ENCODE data around the gene DLGAP1. TPM values are rescaled to one million over a fixed set of nuclear protein-coding genes. Genes with fewer than 3 reads are reported as not detected.

The DLGAP1 gene
- total and polyA plus RNA-seq, 4 donors = 0.75 to 6.6 (median 3.6) TPM

GRCh38 chr18:4236940-4237663 is 218.0 kb downstream of the DLGAP1 start:
- Histone ChIP-seq H3K27me3 (ENCODE audit: control insufficient read depth in 1 of 2, insufficient read depth in 2 of 2, low read length in 1 of 2) (no peaks in the 10 kb centered on the region), H3K27ac (ENCODE audit: low read depth in 1 of 2, low read length in 2 of 2) (no peak overlapping the region), H3K9me3 (ENCODE audit: control insufficient read depth, low read length) (no peaks in the 10 kb centered on the region), H3K4me1 (ENCODE audit: control insufficient read depth in 1 of 2, insufficient read depth in 2 of 2, low read length in 2 of 2) (peaks cover 2 to 3% of the 10 kb centered on the region in 2 donors), H3K36me3 (ENCODE audit: control insufficient read depth in 1 of 2, insufficient read depth in 2 of 2, low read length in 1 of 2) (no peaks in the 10 kb centered on the region), H3K4me3 (ENCODE audit: low read length in 2 of 2) (no peak overlapping the region)
- ATAC-seq (ENCODE audit: low FRiP score) (no peak), DNase-seq (no peak)
- intact Hi-C loops (cut with DNase I) = no loop called here
- 77 to 78% methylated on average over 11 of the region's 11 CpGs for WGBS, 2 donors

GRCh38 chr18:4233468-4233867 is 221.6 kb downstream of the DLGAP1 start:
- intact Hi-C loops (cut with DNase I) = no loop called here
- Histone ChIP-seq H3K9me3 (ENCODE audit: control insufficient read depth, low read length) (no peaks in the 10 kb centered on the region), H3K27ac (ENCODE audit: low read depth in 1 of 2, low read length in 2 of 2) (no peak overlapping the region), H3K27me3 (ENCODE audit: control insufficient read depth in 1 of 2, insufficient read depth in 2 of 2, low read length in 1 of 2) (no peaks in the 10 kb centered on the region), H3K4me1 (ENCODE audit: control insufficient read depth in 1 of 2, insufficient read depth in 2 of 2, low read length in 2 of 2) (peaks cover 0 to 2% of the 10 kb centered on the region in 2 donors), H3K36me3 (ENCODE audit: control insufficient read depth in 1 of 2, insufficient read depth in 2 of 2, low read length in 1 of 2) (no peaks in the 10 kb centered on the region), H3K4me3 (ENCODE audit: low read length in 2 of 2) (no peak overlapping the region)
- WGBS, 2 donors = 50 to 59% methylated on average over 3 of the region's 3 CpGs
- DNase-seq = no peak
- ATAC-seq (ENCODE audit: low FRiP score) = no peak

- no peaks in the 10 kb centered on the region for H3K36me3 ChIP-seq (ENCODE audit: control insufficient read depth in 1 of 2, insufficient read depth in 2 of 2, low read length in 1 of 2)
- no peak for DNase-seq
- no peak overlapping the region for H3K4me3 ChIP-seq (ENCODE audit: low read length in 2 of 2)
- H3K9me3 ChIP-seq (ENCODE audit: control insufficient read depth, low read length) = no peaks in the 10 kb centered on the region
- intact Hi-C loops (cut with DNase I) = no loop called here
- no peak overlapping the region for H3K27ac ChIP-seq (ENCODE audit: low read depth in 1 of 2, low read length in 2 of 2)
- no peak for ATAC-seq (ENCODE audit: low FRiP score)
- no peaks in the 10 kb centered on the region for H3K27me3 ChIP-seq (ENCODE audit: control insufficient read depth in 1 of 2, insufficient read depth in 2 of 2, low read length in 1 of 2)
- peaks cover 0 to 2% of the 10 kb centered on the region in 2 donors for H3K4me1 ChIP-seq (ENCODE audit: control insufficient read depth in 1 of 2, insufficient read depth in 2 of 2, low read length in 2 of 2)
- WGBS, 2 donors = 42 to 43% methylated on average over 2 of the region's 2 CpGs
Observed at GRCh38 chr18:4232656-4233055, 222.5 kb downstream of the DLGAP1 start.

- no peak for DNase-seq
- ATAC-seq (ENCODE audit: low FRiP score) = no peak
- peaks cover 0 to 2% of the 10 kb centered on the region in 2 donors for H3K4me1 ChIP-seq (ENCODE audit: control insufficient read depth in 1 of 2, insufficient read depth in 2 of 2, low read length in 2 of 2)
- no peaks in the 10 kb centered on the region for H3K9me3 ChIP-seq (ENCODE audit: control insufficient read depth, low read length)
- no peak overlapping the region for H3K4me3 ChIP-seq (ENCODE audit: low read length in 2 of 2)
- intact Hi-C loops (cut with DNase I) = no loop called here
- no peaks in the 10 kb centered on the region for H3K27me3 ChIP-seq (ENCODE audit: control insufficient read depth in 1 of 2, insufficient read depth in 2 of 2, low read length in 1 of 2)
- H3K27ac ChIP-seq (ENCODE audit: low read depth in 1 of 2, low read length in 2 of 2) = no peak overlapping the region
- no peaks in the 10 kb centered on the region for H3K36me3 ChIP-seq (ENCODE audit: control insufficient read depth in 1 of 2, insufficient read depth in 2 of 2, low read length in 1 of 2)
Observed at GRCh38 chr18:4231260-4231659, 223.8 kb downstream of the DLGAP1 start.

GRCh38 chr18:4230450-4231168 is 224.5 kb downstream of the DLGAP1 start:
- ATAC-seq (ENCODE audit: low FRiP score) (no peak), DNase-seq (no peak)
- no peaks in the 10 kb centered on the region for H3K36me3 ChIP-seq (ENCODE audit: control insufficient read depth in 1 of 2, insufficient read depth in 2 of 2, low read length in 1 of 2)
- peaks cover 0 to 2% of the 10 kb centered on the region in 2 donors for H3K4me1 ChIP-seq (ENCODE audit: control insufficient read depth in 1 of 2, insufficient read depth in 2 of 2, low read length in 2 of 2)
- intact Hi-C loops (cut with DNase I) = no loop called here
- no peaks in the 10 kb centered on the region for H3K9me3 ChIP-seq (ENCODE audit: control insufficient read depth, low read length)
- no peak overlapping the region for H3K4me3 ChIP-seq (ENCODE audit: low read length in 2 of 2)
- no peaks in the 10 kb centered on the region for H3K27me3 ChIP-seq (ENCODE audit: control insufficient read depth in 1 of 2, insufficient read depth in 2 of 2, low read length in 1 of 2)
- H3K27ac ChIP-seq (ENCODE audit: low read depth in 1 of 2, low read length in 2 of 2) = no peak overlapping the region
- 75 to 80% methylated on average over 3 of the region's 3 CpGs for WGBS, 2 donors

- Histone ChIP-seq H3K27ac (ENCODE audit: low read depth in 1 of 2, low read length in 2 of 2) (no peak overlapping the region), H3K9me3 (ENCODE audit: control insufficient read depth, low read length) (no peaks in the 10 kb centered on the region), H3K36me3 (ENCODE audit: control insufficient read depth in 1 of 2, insufficient read depth in 2 of 2, low read length in 1 of 2) (no peaks in the 10 kb centered on the region), H3K4me3 (ENCODE audit: low read length in 2 of 2) (no peak overlapping the region), H3K27me3 (ENCODE audit: control insufficient read depth in 1 of 2, insufficient read depth in 2 of 2, low read length in 1 of 2) (no peaks in the 10 kb centered on the region), H3K4me1 (ENCODE audit: control insufficient read depth in 1 of 2, insufficient read depth in 2 of 2, low read length in 2 of 2) (no peaks in the 10 kb centered on the region)
- ATAC-seq (ENCODE audit: low FRiP score) = no peak
- intact Hi-C loops (cut with DNase I) = no loop called here
- DNase-seq = no peak
- 90 to 93% methylated on average over 4 of the region's 4 CpGs for WGBS, 2 donors
Observed at GRCh38 chr18:4224031-4224704, 230.9 kb downstream of the DLGAP1 start.

- intact Hi-C loops (cut with DNase I) = no loop called here
- 84 to 87% methylated on average over 5 of the region's 5 CpGs for WGBS, 2 donors
Observed at GRCh38 chr18:4211111-4211837, 243.8 kb downstream of the DLGAP1 start.

GRCh38 chr18:4208366-4208765 is 246.7 kb downstream of the DLGAP1 start:
- Histone ChIP-seq H3K9me3 (ENCODE audit: control insufficient read depth, low read length) (no peaks in the 10 kb centered on the region), H3K27me3 (ENCODE audit: control insufficient read depth in 1 of 2, insufficient read depth in 2 of 2, low read length in 1 of 2) (no peaks in the 10 kb centered on the region), H3K36me3 (ENCODE audit: control insufficient read depth in 1 of 2, insufficient read depth in 2 of 2, low read length in 1 of 2) (no peaks in the 10 kb centered on the region), H3K27ac (ENCODE audit: low read depth in 1 of 2, low read length in 2 of 2) (no peak overlapping the region), H3K4me3 (ENCODE audit: low read length in 2 of 2) (no peak overlapping the region), H3K4me1 (ENCODE audit: control insufficient read depth in 1 of 2, insufficient read depth in 2 of 2, low read length in 2 of 2) (no peaks in the 10 kb centered on the region)
- 94 to 97% methylated on average over 1 of the region's 1 CpG for WGBS, 2 donors
- DNase-seq (no peak), ATAC-seq (ENCODE audit: low FRiP score) (no peak)
- intact Hi-C loops (cut with DNase I) = loop anchor here in 1 of 2 donors (5.0 kb wide), 1 partner anchor 39 kb away; no protein-coding TSS in a partner anchor

More at GRCh38 chr18:4211111-4211837, 243.8 kb downstream of the DLGAP1 start:
- ATAC-seq (ENCODE audit: low FRiP score) (no peak), DNase-seq (no peak)
- Histone ChIP-seq H3K27me3 (ENCODE audit: control insufficient read depth in 1 of 2, insufficient read depth in 2 of 2, low read length in 1 of 2) (no peaks in the 10 kb centered on the region), H3K36me3 (ENCODE audit: control insufficient read depth in 1 of 2, insufficient read depth in 2 of 2, low read length in 1 of 2) (no peaks in the 10 kb centered on the region), H3K4me1 (ENCODE audit: control insufficient read depth in 1 of 2, insufficient read depth in 2 of 2, low read length in 2 of 2) (no peaks in the 10 kb centered on the region), H3K4me3 (ENCODE audit: low read length in 2 of 2) (no peak overlapping the region), H3K27ac (ENCODE audit: low read depth in 1 of 2, low read length in 2 of 2) (no peak overlapping the region), H3K9me3 (ENCODE audit: control insufficient read depth, low read length) (no peaks in the 10 kb centered on the region)

All from aorta (tissue), 5 donors.